PFSK-1 (cell line): ENCODE data around the gene SCAF4.

Source experiments
- FOXP2 ChIP-seq: optimal IDR thresholded peaks from 2 replicates; pipeline ENCODE3; 2011; ENCODE audit warnings: borderline replicate concordance, control low read depth, inconsistent platforms; ENCODE audit not compliant: insufficient read depth; ENCODE audit errors: extremely low read length, extremely low read depth
- REST ChIP-seq, 2 experiments: IDR thresholded peaks; 2 replicates each; pipeline versions ENCODE4 v1.6.1 to v1.8.0; 2011 to 2012; ENCODE audit warnings: low read depth in 2 of 2, low read length in 2 of 2, control low read depth in 1 of 2, inconsistent platforms in 1 of 2, mild to moderate bottlenecking in 1 of 2, moderate library complexity in 1 of 2; ENCODE audit not compliant: insufficient read depth in 1 of 2
- SIN3A ChIP-seq: IDR thresholded peaks from 2 replicates; pipeline ENCODE4 v1.6.1; 2012; ENCODE audit warnings: mild to moderate bottlenecking, low read length, moderate library complexity, borderline replicate concordance; ENCODE audit not compliant: insufficient read depth
- TAF1 ChIP-seq: IDR thresholded peaks from 2 replicates; pipeline ENCODE4 v1.6.1; 2012; ENCODE audit warnings: low read length, control low read depth, borderline replicate concordance; ENCODE audit not compliant: insufficient read depth

GRCh38 chr21:31766899-31767298, 35.0 kb upstream of the SCAF4 start:
- TF ChIP-seq TAF1: no peak
- TF ChIP-seq SIN3A: no peak
- no peak for TF ChIP-seq REST (IDR thresholded peaks at IDR 0.05; ENCODE audit: insufficient read depth in 1 of 2, low read depth in 2 of 2, low read length in 2 of 2)
- TF ChIP-seq FOXP2: no peak
